ENCODE data around the gene TIMM8B. TPM values are rescaled to one million over a fixed set of nuclear protein-coding genes. Genes with fewer than 3 reads are reported as not detected.
A peak's percentile ranks its signal among the peaks of the same experiment; 100 is the strongest.
"Not testable (repeated sequence)": the region's sequence is repeated elsewhere in the genome, so short reads cannot be mapped to it uniquely, and the experiment has no call there.

The TIMM8B gene
- total RNA-seq, 1 donor from 2014 or later, result 66.8 TPM

DNA sequence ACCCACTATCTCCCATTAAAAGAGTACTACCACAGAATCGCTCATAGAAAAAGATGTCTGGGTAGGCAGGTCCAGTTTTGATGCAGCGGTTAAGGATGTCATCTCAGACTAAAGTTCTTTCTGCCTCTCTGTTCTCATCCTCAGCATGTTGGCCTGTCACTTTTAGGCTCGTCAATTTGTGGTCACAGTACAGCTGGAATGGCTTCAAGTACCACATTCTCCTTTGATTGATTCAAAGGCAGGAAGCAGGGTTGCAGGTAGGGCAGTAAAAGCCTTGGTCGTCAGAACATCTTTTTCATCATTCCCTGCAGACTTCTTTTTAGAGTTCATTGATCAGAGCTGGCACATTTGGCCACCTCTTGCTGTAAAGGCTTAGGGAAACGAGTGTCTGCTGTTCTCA lies 28.8 kb upstream of the TIMM8B start:
- Histone ChIP-seq H3K4me3 (ENCODE audit: low read length in 3 of 3) (no peak overlapping the region), H3K9ac (ENCODE audit: low read depth in 1 of 3, low read length in 3 of 3) (no peak overlapping the region), H3K36me3 (ENCODE audit: control insufficient read depth in 3 of 3, insufficient read depth in 3 of 3, low read length in 3 of 3) (peaks cover 0 to 2% (median 0%) of the 10 kb centered on the region in 3 donors), H3K4me1 (ENCODE audit: control insufficient read depth in 3 of 3, insufficient read depth in 3 of 3, low read length in 3 of 3) (peaks cover 4 to 7% (median 5%) of the 10 kb centered on the region in 3 donors), H3K9me3 (ENCODE audit: control insufficient read depth in 3 of 3, low read length in 3 of 3) (no peaks in the 10 kb centered on the region), H3K27me3 (ENCODE audit: control insufficient read depth in 3 of 3, insufficient read depth in 3 of 3, low read length in 3 of 3) (no peaks in the 10 kb centered on the region), H3K27ac (ENCODE audit: low read depth, low read length) (no peak overlapping the region)

DNA sequence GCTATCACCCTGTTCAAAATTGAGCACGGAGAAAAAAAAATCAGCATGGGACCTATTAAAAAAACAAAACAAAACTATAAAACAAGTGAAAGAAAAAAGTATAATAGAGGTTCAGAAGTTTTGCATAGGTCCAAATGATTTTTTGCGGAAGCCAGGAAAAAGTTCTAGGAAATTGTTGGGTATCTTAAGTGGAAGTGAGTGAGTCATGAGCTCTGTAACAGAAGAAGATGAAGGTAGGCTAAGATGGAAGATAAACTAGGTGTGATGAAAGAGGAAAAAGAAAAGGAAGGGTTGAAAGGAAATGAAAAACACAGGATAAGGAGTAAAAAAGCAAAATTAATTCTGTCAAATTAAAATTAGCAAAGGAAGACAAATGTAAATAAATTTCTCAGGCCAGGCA lies 27.9 kb upstream of the TIMM8B start:
- peaks cover 0 to 3% (median 0%) of the 10 kb centered on the region in 3 donors for H3K4me1 ChIP-seq (ENCODE audit: control insufficient read depth in 3 of 3, insufficient read depth in 3 of 3, low read length in 3 of 3)
- H3K36me3 ChIP-seq (ENCODE audit: control insufficient read depth in 3 of 3, insufficient read depth in 3 of 3, low read length in 3 of 3), result peaks cover 0 to 3% (median 0%) of the 10 kb centered on the region in 3 donors
- no peak overlapping the region for H3K9ac ChIP-seq (ENCODE audit: low read depth in 1 of 3, low read length in 3 of 3)
- H3K4me3 ChIP-seq (ENCODE audit: low read length in 3 of 3), result no peak overlapping the region
- no peaks in the 10 kb centered on the region for H3K27me3 ChIP-seq (ENCODE audit: control insufficient read depth in 3 of 3, insufficient read depth in 3 of 3, low read length in 3 of 3)
- no peak overlapping the region for H3K27ac ChIP-seq (ENCODE audit: low read depth, low read length)
- no peaks in the 10 kb centered on the region for H3K9me3 ChIP-seq (ENCODE audit: control insufficient read depth in 3 of 3, low read length in 3 of 3)

DNA sequence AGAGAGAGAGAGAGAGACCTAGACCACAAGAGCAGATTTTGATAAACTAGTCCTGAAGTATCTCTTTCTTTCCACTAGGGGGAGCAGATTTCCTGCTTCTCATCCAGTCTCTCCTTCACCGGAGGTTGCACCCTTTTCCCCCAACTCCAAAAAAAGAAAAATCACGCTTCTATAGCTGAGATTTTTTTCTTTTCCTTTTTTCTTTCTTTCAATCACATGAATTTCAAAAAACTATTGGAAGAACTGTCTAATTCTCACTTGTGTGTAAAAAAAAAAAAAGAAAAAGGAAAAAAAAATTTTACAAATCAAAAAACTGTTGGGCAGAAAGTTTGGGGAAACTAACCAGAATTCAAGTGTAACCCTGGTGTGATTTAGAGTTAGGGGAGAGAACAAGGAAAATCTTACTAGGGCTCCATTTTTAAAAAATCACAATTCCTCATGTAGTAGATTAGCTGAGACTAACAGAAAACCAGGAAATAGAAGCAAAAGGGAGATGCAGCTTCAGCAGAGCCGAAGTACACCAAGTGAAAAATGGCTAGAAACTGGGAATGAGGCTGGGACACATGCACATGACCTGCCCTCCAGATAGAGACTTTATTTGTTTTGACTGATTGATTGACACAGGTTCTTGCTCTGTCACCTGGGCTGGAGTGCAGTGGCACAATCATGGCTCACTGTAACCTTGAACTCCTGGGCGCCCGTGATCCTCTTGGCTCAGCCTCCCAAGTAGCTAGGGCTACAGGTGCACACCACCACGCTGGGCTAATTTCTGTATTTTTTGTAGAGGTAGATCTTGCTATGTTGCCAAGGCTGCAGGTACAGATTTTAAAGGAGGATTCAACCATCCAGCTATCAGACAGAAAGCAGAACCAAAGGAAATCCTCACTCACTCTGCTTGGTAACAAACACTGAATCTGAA lies 27.2 kb upstream of the TIMM8B start:
- Histone ChIP-seq H3K27me3 (ENCODE audit: control insufficient read depth in 3 of 3, insufficient read depth in 3 of 3, low read length in 3 of 3) (no peaks in the 10 kb centered on the region), H3K9me3 (ENCODE audit: control insufficient read depth in 3 of 3, low read length in 3 of 3) (no peaks in the 10 kb centered on the region), H3K27ac (ENCODE audit: low read depth, low read length) (no peak overlapping the region), H3K4me1 (ENCODE audit: control insufficient read depth in 3 of 3, insufficient read depth in 3 of 3, low read length in 3 of 3) (peaks cover 0 to 3% (median 0%) of the 10 kb centered on the region in 3 donors), H3K4me3 (ENCODE audit: low read length in 3 of 3) (no peak overlapping the region), H3K9ac (ENCODE audit: low read depth in 1 of 3, low read length in 3 of 3) (no peak overlapping the region), H3K36me3 (ENCODE audit: control insufficient read depth in 3 of 3, insufficient read depth in 3 of 3, low read length in 3 of 3) (peaks cover 0 to 3% (median 0%) of the 10 kb centered on the region in 3 donors)

- Histone ChIP-seq H3K4me3 (ENCODE audit: low read length in 3 of 3) (no peak overlapping the region), H3K9me3 (ENCODE audit: control insufficient read depth in 3 of 3, low read length in 3 of 3) (no peaks in the 10 kb centered on the region), H3K27me3 (ENCODE audit: control insufficient read depth in 3 of 3, insufficient read depth in 3 of 3, low read length in 3 of 3) (no peaks in the 10 kb centered on the region), H3K36me3 (ENCODE audit: control insufficient read depth in 3 of 3, insufficient read depth in 3 of 3, low read length in 3 of 3) (peaks cover 0 to 9% (median 0%) of the 10 kb centered on the region in 3 donors), H3K9ac (ENCODE audit: low read depth in 1 of 3, low read length in 3 of 3) (no peak overlapping the region), H3K4me1 (ENCODE audit: control insufficient read depth in 3 of 3, insufficient read depth in 3 of 3, low read length in 3 of 3) (peaks cover 0 to under 1% (median under 1%) of the 10 kb centered on the region in 3 donors), H3K27ac (ENCODE audit: low read depth, low read length) (no peak overlapping the region)
Observed at GRCh38 chr11:112106070-112106469, 19.5 kb upstream of the TIMM8B start.

GRCh38 chr11:112103446-112103845 lies 16.9 kb upstream of the TIMM8B start:
- no peak overlapping the region for H3K27ac ChIP-seq (ENCODE audit: low read depth, low read length)

GRCh38 chr11:112100462-112100861 lies 13.9 kb upstream of the TIMM8B start:
- H3K9ac ChIP-seq (ENCODE audit: low read depth in 1 of 3, low read length in 3 of 3), result no peak overlapping the region
- peaks cover 8 to 21% (median 11%) of the 10 kb centered on the region in 3 donors for H3K36me3 ChIP-seq (ENCODE audit: control insufficient read depth in 3 of 3, insufficient read depth in 3 of 3, low read length in 3 of 3)
- no peaks in the 10 kb centered on the region for H3K9me3 ChIP-seq (ENCODE audit: control insufficient read depth in 3 of 3, low read length in 3 of 3)
- H3K4me3 ChIP-seq (ENCODE audit: low read length in 3 of 3), result no peak overlapping the region
- peak overlapping the region; percentile 72 for H3K27ac ChIP-seq (ENCODE audit: low read depth, low read length)
- H3K27me3 ChIP-seq (ENCODE audit: control insufficient read depth in 3 of 3, insufficient read depth in 3 of 3, low read length in 3 of 3), result no peaks in the 10 kb centered on the region
- peaks cover 2 to 10% (median 5%) of the 10 kb centered on the region in 3 donors for H3K4me1 ChIP-seq (ENCODE audit: control insufficient read depth in 3 of 3, insufficient read depth in 3 of 3, low read length in 3 of 3)

More at GRCh38 chr11:112103446-112103845, 16.9 kb upstream of the TIMM8B start:
- no peaks in the 10 kb centered on the region for H3K9me3 ChIP-seq (ENCODE audit: control insufficient read depth in 3 of 3, low read length in 3 of 3)
- peaks cover 0 to 6% (median 0%) of the 10 kb centered on the region in 3 donors for H3K36me3 ChIP-seq (ENCODE audit: control insufficient read depth in 3 of 3, insufficient read depth in 3 of 3, low read length in 3 of 3)
- peaks cover 2 to 10% (median 5%) of the 10 kb centered on the region in 3 donors for H3K4me1 ChIP-seq (ENCODE audit: control insufficient read depth in 3 of 3, insufficient read depth in 3 of 3, low read length in 3 of 3)
- no peak overlapping the region for H3K4me3 ChIP-seq (ENCODE audit: low read length in 3 of 3)
- no peak overlapping the region for H3K9ac ChIP-seq (ENCODE audit: low read depth in 1 of 3, low read length in 3 of 3)
- H3K27me3 ChIP-seq (ENCODE audit: control insufficient read depth in 3 of 3, insufficient read depth in 3 of 3, low read length in 3 of 3), result no peaks in the 10 kb centered on the region

DNA sequence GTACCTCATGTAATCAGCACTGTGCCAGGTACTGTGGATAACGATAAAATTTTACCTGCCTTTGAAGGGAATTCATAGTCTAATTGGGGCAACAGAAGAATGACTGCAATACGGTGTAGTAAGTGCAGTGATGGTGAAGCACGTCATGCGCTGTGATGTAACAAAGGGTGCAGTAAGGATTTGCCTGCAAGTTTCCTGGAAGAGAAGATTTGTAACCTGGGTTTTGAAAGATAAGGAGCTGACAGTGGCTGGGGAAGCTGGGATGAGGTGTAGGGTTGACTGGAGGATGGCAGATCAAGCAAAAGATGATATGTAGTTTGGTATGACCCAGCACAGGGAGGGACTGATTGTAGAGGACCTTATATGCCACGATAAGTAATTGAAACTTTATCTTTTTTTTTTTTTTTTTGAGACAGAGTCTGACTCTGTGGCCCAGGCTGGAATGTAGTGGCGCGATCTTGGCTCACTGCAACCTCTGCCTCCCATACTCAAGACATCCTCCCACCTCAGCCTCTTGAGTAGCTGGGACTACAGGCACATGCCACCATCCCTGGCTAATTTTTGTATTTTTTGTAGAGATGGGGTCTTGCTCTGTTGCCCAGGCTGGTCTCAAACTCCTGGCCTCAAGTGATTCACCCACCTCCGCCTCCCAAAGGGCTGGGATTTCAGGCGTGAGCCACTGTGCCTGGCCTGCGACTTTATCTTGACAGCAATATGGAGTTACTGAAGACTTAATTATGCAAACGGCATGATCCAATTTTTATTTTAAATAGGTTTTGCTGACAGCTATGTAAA lies 11.4 kb upstream of the TIMM8B start:
- Histone ChIP-seq H3K9me3 (ENCODE audit: control insufficient read depth in 3 of 3, low read length in 3 of 3) (no peaks in the 10 kb centered on the region), H3K36me3 (ENCODE audit: control insufficient read depth in 3 of 3, insufficient read depth in 3 of 3, low read length in 3 of 3) (peaks cover 12 to 29% (median 19%) of the 10 kb centered on the region in 3 donors), H3K4me3 (ENCODE audit: low read length in 3 of 3) (no peak overlapping the region), H3K27me3 (ENCODE audit: control insufficient read depth in 3 of 3, insufficient read depth in 3 of 3, low read length in 3 of 3) (no peaks in the 10 kb centered on the region), H3K9ac (ENCODE audit: low read depth in 1 of 3, low read length in 3 of 3) (no peak overlapping the region), H3K4me1 (ENCODE audit: control insufficient read depth in 3 of 3, insufficient read depth in 3 of 3, low read length in 3 of 3) (peaks cover 2 to 10% (median 5%) of the 10 kb centered on the region in 3 donors), H3K27ac (ENCODE audit: low read depth, low read length) (no peak overlapping the region)

- no peak overlapping the region for H3K27ac ChIP-seq (ENCODE audit: low read depth, low read length)
- peaks cover 2 to 10% (median 5%) of the 10 kb centered on the region in 3 donors for H3K4me1 ChIP-seq (ENCODE audit: control insufficient read depth in 3 of 3, insufficient read depth in 3 of 3, low read length in 3 of 3)
- no peaks in the 10 kb centered on the region for H3K9me3 ChIP-seq (ENCODE audit: control insufficient read depth in 3 of 3, low read length in 3 of 3)
- no peak overlapping the region for H3K4me3 ChIP-seq (ENCODE audit: low read length in 3 of 3)
- peaks cover 28 to 42% (median 36%) of the 10 kb centered on the region in 3 donors for H3K36me3 ChIP-seq (ENCODE audit: control insufficient read depth in 3 of 3, insufficient read depth in 3 of 3, low read length in 3 of 3)
- H3K27me3 ChIP-seq (ENCODE audit: control insufficient read depth in 3 of 3, insufficient read depth in 3 of 3, low read length in 3 of 3), result no peaks in the 10 kb centered on the region
- no peak overlapping the region for H3K9ac ChIP-seq (ENCODE audit: low read depth in 1 of 3, low read length in 3 of 3)
Observed at GRCh38 chr11:112096194-112096593, 9.6 kb upstream of the TIMM8B start.

DNA sequence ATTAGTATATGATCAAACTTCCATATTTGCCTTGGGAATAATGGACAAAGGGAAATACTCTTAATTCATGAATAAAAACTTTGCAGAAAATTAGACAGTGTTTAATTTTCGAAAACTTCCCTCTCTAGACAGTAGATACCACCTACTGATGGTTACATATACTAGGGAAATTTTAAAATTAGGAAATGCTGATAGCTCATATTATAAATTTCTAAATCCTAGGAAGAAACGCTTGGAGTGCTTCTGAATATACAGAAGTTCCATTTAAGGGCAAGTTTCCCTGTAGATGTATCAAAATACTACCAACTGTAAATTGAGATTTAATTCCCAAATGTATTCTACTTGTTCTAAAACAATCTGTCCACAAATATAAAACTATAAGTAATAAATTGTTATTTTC lies 8.7 kb upstream of the TIMM8B start:
- H3K27ac ChIP-seq (ENCODE audit: low read depth, low read length); H3K9ac ChIP-seq (ENCODE audit: low read depth in 1 of 3, low read length in 3 of 3); H3K4me3 ChIP-seq (ENCODE audit: low read length in 3 of 3); H3K4me1 ChIP-seq (ENCODE audit: control insufficient read depth in 3 of 3, insufficient read depth in 3 of 3, low read length in 3 of 3); H3K27me3 ChIP-seq (ENCODE audit: control insufficient read depth in 3 of 3, insufficient read depth in 3 of 3, low read length in 3 of 3); H3K9me3 ChIP-seq (ENCODE audit: control insufficient read depth in 3 of 3, low read length in 3 of 3): not testable (repeated sequence)
- peaks cover 30 to 49% (median 43%) of the 10 kb centered on the region in 3 donors for H3K36me3 ChIP-seq (ENCODE audit: control insufficient read depth in 3 of 3, insufficient read depth in 3 of 3, low read length in 3 of 3)
